Spleen (tissue), 7 donors: ENCODE results near the gene SUSD4.
"Not testable (repeated sequence)": the region's sequence is repeated elsewhere in the genome, so short reads cannot be mapped to it uniquely, and the experiment has no call there.

ENCODE experiments used
- POLR2A ChIP-seq, 3 donors: fragments of 450-650 bp; IDR thresholded peaks; one replicate each; pipeline ENCODE4 v1.5.1; 2017; ENCODE audit warnings: antibody characterized with exemption in 3 of 3, mild to moderate bottlenecking in 1 of 3
- POLR2AphosphoS5 ChIP-seq, 3 donors: sonication (generic); formaldehyde crosslinking; IDR thresholded peaks; one replicate each; pipeline ENCODE4 v1.5.1; 2017; ENCODE audit warnings: antibody characterized with exemption in 3 of 3
- TF ChIP-seq, protein P1 (sequence below), 11 experiments: fragments of 200-600 bp in 7 of 11; fragments of 450-650 bp in 4 of 11; sonication (generic) in 4 of 11; IDR thresholded peaks in 8 of 11; conservative IDR thresholded peaks in 3 of 11; 1 replicate in 7 of 11; 2 replicates in 4 of 11; pipeline versions ENCODE4 v1.4.0 to v1.8.0; 2016 to 2021; ENCODE audit warnings: antibody characterized with exemption in 11 of 11, inconsistent platforms in 4 of 11, mild to moderate bottlenecking in 1 of 11
- donor health status: DM: no; HTN: no; CAD: no; lungs with moderate emphysema.
- donor health status: DM: no; HTN: no; CAD: no.
- donor health status: DM: no; HTN: no; CAD: no.

DNA sequence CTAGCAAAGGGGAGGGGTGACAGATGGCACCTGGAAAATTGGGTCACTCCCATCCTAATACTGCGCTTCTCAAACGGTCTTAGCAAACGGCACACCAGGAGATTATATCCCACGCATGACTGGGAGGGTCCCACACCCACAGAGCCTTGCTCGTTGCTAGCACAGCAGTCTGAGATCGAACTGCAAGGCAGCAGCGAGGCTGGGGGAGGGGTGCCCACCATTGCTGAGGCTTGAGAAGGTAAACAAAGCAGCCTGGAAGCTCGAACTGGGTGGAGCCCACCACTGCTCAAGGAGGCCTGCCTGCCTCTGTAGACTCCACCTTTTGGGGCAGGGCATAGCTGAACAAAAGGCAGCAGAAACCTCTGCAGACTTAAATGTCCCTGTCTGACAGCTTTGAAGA lies 85.7 kb downstream of the SUSD4 start:
- TF ChIP-seq, protein P1, sequence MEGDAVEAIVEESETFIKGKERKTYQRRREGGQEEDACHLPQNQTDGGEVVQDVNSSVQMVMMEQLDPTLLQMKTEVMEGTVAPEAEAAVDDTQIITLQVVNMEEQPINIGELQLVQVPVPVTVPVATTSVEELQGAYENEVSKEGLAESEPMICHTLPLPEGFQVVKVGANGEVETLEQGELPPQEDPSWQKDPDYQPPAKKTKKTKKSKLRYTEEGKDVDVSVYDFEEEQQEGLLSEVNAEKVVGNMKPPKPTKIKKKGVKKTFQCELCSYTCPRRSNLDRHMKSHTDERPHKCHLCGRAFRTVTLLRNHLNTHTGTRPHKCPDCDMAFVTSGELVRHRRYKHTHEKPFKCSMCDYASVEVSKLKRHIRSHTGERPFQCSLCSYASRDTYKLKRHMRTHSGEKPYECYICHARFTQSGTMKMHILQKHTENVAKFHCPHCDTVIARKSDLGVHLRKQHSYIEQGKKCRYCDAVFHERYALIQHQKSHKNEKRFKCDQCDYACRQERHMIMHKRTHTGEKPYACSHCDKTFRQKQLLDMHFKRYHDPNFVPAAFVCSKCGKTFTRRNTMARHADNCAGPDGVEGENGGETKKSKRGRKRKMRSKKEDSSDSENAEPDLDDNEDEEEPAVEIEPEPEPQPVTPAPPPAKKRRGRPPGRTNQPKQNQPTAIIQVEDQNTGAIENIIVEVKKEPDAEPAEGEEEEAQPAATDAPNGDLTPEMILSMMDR (IDR thresholded peaks at IDR 0.05 in 8 of 11, conservative IDR thresholded peaks at IDR 0.05 in 3 of 11), result not testable (repeated sequence)
- TF ChIP-seq POLR2A, POLR2AphosphoS5 (IDR thresholded peaks at IDR 0.05): not testable (repeated sequence)
